Type B pancreatic cell (in vitro differentiated cells): ENCODE measurements around the gene MROH8. TPM values are rescaled to one million over a fixed set of nuclear protein-coding genes. Genes with fewer than 3 reads are reported as not detected.

Source experiments
- DNase-seq: peaks from one replicate; pipeline ENCODE4 v3.0.0; 2021; ENCODE audit warnings: mixed read lengths; ENCODE audit not compliant: unreplicated experiment; ENCODE audit errors: extremely low spot score
- H3K27ac Mint-ChIP-seq: 2 replicates; pipeline ENCODE4 v1.8.0; 2021; ENCODE audit warnings: mild to moderate bottlenecking, mixed read lengths
- H3K27me3 Mint-ChIP-seq: 2 replicates; pipeline ENCODE4 v1.8.0; 2021; ENCODE audit warnings: mixed read lengths
- H3K36me3 Mint-ChIP-seq: 2 replicates; pipeline ENCODE4 v1.8.0; 2021; ENCODE audit warnings: mixed read lengths
- H3K4me1 Mint-ChIP-seq: one replicate; pipeline ENCODE4 v1.8.0; 2021; ENCODE audit warnings: mixed read lengths; ENCODE audit not compliant: unreplicated experiment
- H3K4me3 Mint-ChIP-seq: 2 replicates; pipeline ENCODE4 v1.8.0; 2021; ENCODE audit warnings: mild to moderate bottlenecking, mixed read lengths
- H3K9me3 Mint-ChIP-seq: 2 replicates; pipeline ENCODE4 v1.8.0; 2021; ENCODE audit warnings: mixed read lengths
- total RNA-seq: library from RNA; stranded (reverse); gene quantifications from 2 replicates; pipeline ENCODE4 v1.2.1, GENCODE V29; 2021; ENCODE audit warnings: low replicate concordance
- TF ChIP-seq, protein P1 (sequence below): fragments of 200-600 bp; sonication (generic); conservative IDR thresholded peaks from 2 replicates; pipeline ENCODE4 v1.5.0; 2021; ENCODE audit warnings: antibody characterized with exemption, mild to moderate bottlenecking

The MROH8 gene
- total RNA-seq, 1 donor from 2014 or later = 4.8 TPM

GRCh38 chr20:37162646-37163045, 16.7 kb downstream of the MROH8 start:
- DNase-seq = no peak
- no peak overlapping the region for H3K27ac Mint-ChIP-seq
- H3K4me3 Mint-ChIP-seq = no peak overlapping the region
- TF ChIP-seq, protein P1, sequence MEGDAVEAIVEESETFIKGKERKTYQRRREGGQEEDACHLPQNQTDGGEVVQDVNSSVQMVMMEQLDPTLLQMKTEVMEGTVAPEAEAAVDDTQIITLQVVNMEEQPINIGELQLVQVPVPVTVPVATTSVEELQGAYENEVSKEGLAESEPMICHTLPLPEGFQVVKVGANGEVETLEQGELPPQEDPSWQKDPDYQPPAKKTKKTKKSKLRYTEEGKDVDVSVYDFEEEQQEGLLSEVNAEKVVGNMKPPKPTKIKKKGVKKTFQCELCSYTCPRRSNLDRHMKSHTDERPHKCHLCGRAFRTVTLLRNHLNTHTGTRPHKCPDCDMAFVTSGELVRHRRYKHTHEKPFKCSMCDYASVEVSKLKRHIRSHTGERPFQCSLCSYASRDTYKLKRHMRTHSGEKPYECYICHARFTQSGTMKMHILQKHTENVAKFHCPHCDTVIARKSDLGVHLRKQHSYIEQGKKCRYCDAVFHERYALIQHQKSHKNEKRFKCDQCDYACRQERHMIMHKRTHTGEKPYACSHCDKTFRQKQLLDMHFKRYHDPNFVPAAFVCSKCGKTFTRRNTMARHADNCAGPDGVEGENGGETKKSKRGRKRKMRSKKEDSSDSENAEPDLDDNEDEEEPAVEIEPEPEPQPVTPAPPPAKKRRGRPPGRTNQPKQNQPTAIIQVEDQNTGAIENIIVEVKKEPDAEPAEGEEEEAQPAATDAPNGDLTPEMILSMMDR = no peak
- no peaks in the 10 kb centered on the region for H3K4me1 Mint-ChIP-seq
- H3K9me3 Mint-ChIP-seq = no peaks in the 10 kb centered on the region
- peaks cover 3% of the 10 kb centered on the region for H3K27me3 Mint-ChIP-seq
- H3K36me3 Mint-ChIP-seq = peaks cover 3% of the 10 kb centered on the region

- Mint-ChIP-seq H3K27me3 (peaks cover 3% of the 10 kb centered on the region), H3K36me3 (peaks cover 3% of the 10 kb centered on the region), H3K4me3 (no peak overlapping the region), H3K9me3 (no peaks in the 10 kb centered on the region), H3K4me1 (no peaks in the 10 kb centered on the region), H3K27ac (no peak overlapping the region)
- DNase-seq = no peak
- TF ChIP-seq, protein P1 = no peak
These were observed 17.4 kb downstream of the MROH8 start for GRCh38 chr20:37161830-37162549.

- H3K27ac Mint-ChIP-seq = no peak overlapping the region
- TF ChIP-seq, protein P1 = no peak
- DNase-seq = no peak
- H3K4me3 Mint-ChIP-seq = no peak overlapping the region
- peaks cover under 1% of the 10 kb centered on the region for H3K36me3 Mint-ChIP-seq
- no peaks in the 10 kb centered on the region for H3K4me1 Mint-ChIP-seq
- H3K27me3 Mint-ChIP-seq = peaks cover 3% of the 10 kb centered on the region
- H3K9me3 Mint-ChIP-seq = no peaks in the 10 kb centered on the region
These were observed 18.7 kb downstream of the MROH8 start for GRCh38 chr20:37160683-37161082.

DNA sequence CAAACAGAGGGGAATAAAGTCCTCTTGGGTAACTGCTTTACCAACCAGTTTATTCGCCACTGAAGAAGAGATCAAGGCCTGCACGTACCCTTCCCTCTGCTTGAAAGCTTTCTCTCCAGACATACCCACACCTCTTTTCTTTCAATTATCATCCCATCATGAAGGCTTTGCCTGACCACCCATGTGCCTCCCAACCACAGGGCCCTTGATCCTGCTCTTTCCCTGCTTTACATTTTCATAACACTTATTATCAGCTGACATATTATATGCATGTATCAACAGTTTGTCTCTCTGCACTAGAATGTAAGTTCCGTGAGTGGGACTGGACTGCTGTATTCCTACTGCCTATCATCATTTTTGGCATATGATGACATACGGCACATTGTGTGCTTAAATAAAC, 21.1 kb downstream of the MROH8 start:
- Mint-ChIP-seq H3K27me3 (peaks cover 3% of the 10 kb centered on the region), H3K36me3 (no peaks in the 10 kb centered on the region), H3K4me1 (no peaks in the 10 kb centered on the region), H3K4me3 (no peak overlapping the region), H3K9me3 (no peaks in the 10 kb centered on the region), H3K27ac (no peak overlapping the region)
- TF ChIP-seq, protein P1 = no peak
- no peak for DNase-seq

GRCh38 chr20:37155987-37156386, 23.4 kb downstream of the MROH8 start:
- Mint-ChIP-seq H3K36me3 (no peaks in the 10 kb centered on the region), H3K9me3 (no peaks in the 10 kb centered on the region), H3K27ac (no peak overlapping the region), H3K27me3 (no peaks in the 10 kb centered on the region), H3K4me1 (no peaks in the 10 kb centered on the region), H3K4me3 (no peak overlapping the region)
- TF ChIP-seq, protein P1 = no peak
- no peak for DNase-seq
